ENCODE data around the gene GDF2.

- TF ChIP-seq CTCF (IDR thresholded peaks at IDR 0.05): no peak
- no peak for TF ChIP-seq ZFX (IDR thresholded peaks at IDR 0.05; ENCODE audit: borderline replicate concordance)
Observed at GRCh38 chr10:47321521-47322195, 596 bp upstream of the GDF2 start.

All from 22Rv1 (cell line).